GM12878 (cell line): ENCODE data around the gene MED19.

Experiments
- CBX5 ChIP-seq: sonication (generic); IDR thresholded peaks from 2 replicates; pipeline ENCODE4 v1.6.1; 2016; ENCODE audit warnings: low read depth, moderate library complexity, mild to moderate bottlenecking, inconsistent platforms
- CHD2 ChIP-seq: IDR thresholded peaks from 2 replicates; pipeline ENCODE4 v1.6.1; 2011; ENCODE audit warnings: low read depth, low read length, improper control_type of control experiment, borderline replicate concordance
- CREB1 ChIP-seq: IDR thresholded peaks from 2 replicates; pipeline ENCODE4 v1.6.1; 2012; ENCODE audit warnings: low read depth, mild to moderate bottlenecking, inconsistent platforms
- CTCF ChIP-seq, 3 experiments: IDR thresholded peaks in 2 of 3; conservative IDR thresholded peaks in 1 of 3; 2 replicates each; pipeline ENCODE4 v1.5.1; 2011; ENCODE audit warnings: low read depth in 3 of 3, low read length in 3 of 3, mild to moderate bottlenecking in 3 of 3, control low read depth in 2 of 3, moderate library complexity in 2 of 3, inconsistent platforms in 1 of 3, mixed read lengths in 1 of 3; ENCODE audit not compliant: control insufficient read depth in 2 of 3, insufficient read depth in 1 of 3; ENCODE audit errors: extremely low read depth in 1 of 3
- HDAC2 ChIP-seq: fragments of 200-600 bp; sonication (generic); IDR thresholded peaks from 2 replicates; pipeline ENCODE4 v1.6.1; 2017
- POLR2AphosphoS5 ChIP-seq: IDR thresholded peaks from 2 replicates; pipeline ENCODE4 v1.6.1; 2011; ENCODE audit warnings: mild to moderate bottlenecking, low read length, inconsistent platforms
- RCOR1 ChIP-seq: conservative IDR thresholded peaks from 2 replicates; pipeline ENCODE4 v1.6.1; 2012; ENCODE audit warnings: low read depth, low read length, improper control_type of control experiment
- REST ChIP-seq: IDR thresholded peaks from 2 replicates; pipeline ENCODE4 v1.6.1; 2012; ENCODE audit warnings: mild to moderate bottlenecking, low read depth, low read length
- TCF7 ChIP-seq: IDR thresholded peaks from 2 replicates; pipeline ENCODE4 v1.6.1; 2014; ENCODE audit warnings: antibody characterized with exemption, borderline replicate concordance
- YY1 ChIP-seq: IDR thresholded peaks from 2 replicates; pipeline ENCODE4 v1.6.1; 2011; ENCODE audit warnings: low read depth, mild to moderate bottlenecking, low read length

DNA sequence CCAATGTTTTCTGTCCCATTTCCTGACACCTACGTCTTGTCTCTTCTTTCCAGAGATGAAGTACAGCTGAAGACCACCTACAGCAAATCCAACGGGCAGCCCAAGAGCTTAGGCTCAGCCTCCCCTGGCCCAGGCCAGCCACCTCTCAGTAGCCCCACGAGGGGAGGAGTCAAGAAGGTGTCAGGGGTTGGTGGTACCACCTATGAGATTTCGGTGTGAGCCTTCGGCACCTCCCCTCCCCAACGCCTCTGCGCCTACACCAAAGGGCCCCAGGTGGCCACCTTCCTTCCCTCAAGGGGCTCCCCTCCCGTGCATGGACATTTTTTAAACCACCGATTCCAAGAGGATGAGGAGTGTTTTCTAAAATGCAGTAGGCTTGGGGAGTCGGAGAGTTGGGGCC lies 12.2 kb downstream of the MED19 start:
- TF ChIP-seq CHD2 = no peak
- no peak for TF ChIP-seq POLR2AphosphoS5
- no peak for TF ChIP-seq YY1
- TF ChIP-seq HDAC2 = no peak
- TF ChIP-seq CBX5 = no peak
- no peak for TF ChIP-seq CTCF (IDR thresholded peaks at IDR 0.05 in 2 of 3, conservative IDR thresholded peaks at IDR 0.05 in 1 of 3; ENCODE audit: control insufficient read depth in 2 of 3, extremely low read depth in 1 of 3, insufficient read depth in 1 of 3, low read depth in 3 of 3, low read length in 3 of 3)
- TF ChIP-seq REST = no peak
- no peak for TF ChIP-seq TCF7
- TF ChIP-seq RCOR1 = no peak
- TF ChIP-seq CREB1 = no peak
